Liver (tissue), 3 donors: Measurements from ENCODE around the gene GLYAT.
"Not testable (repeated sequence)": the region's sequence is repeated elsewhere in the genome, so short reads cannot be mapped to it uniquely, and the experiment has no call there.

ENCODE experiments used
- ATF3 ChIP-seq: IDR thresholded peaks from 2 replicates; pipeline ENCODE4 v1.6.1; 2016; ENCODE audit warnings: antibody characterized with exemption
- CTCF ChIP-seq: fragments of 150-350 bp; IDR thresholded peaks from 2 replicates; pipeline ENCODE4 v1.5.1; 2017; ENCODE audit warnings: improper control_type of control experiment, low read depth, low read length; ENCODE audit not compliant: missing input control
- FOXA1 ChIP-seq: IDR thresholded peaks from 2 replicates; pipeline ENCODE4 v1.6.1; 2016; ENCODE audit warnings: antibody characterized with exemption
- HNF4G ChIP-seq: IDR thresholded peaks from 2 replicates; pipeline ENCODE4 v1.6.1; 2016; ENCODE audit warnings: antibody characterized with exemption
- JUND ChIP-seq, 2 donors: IDR thresholded peaks; 2 replicates each; pipeline ENCODE4 v1.6.1; 2016; ENCODE audit warnings: antibody characterized with exemption in 2 of 2
- MAX ChIP-seq: IDR thresholded peaks from 2 replicates; pipeline ENCODE4 v1.6.1; 2016; ENCODE audit warnings: antibody characterized with exemption
- RAD21 ChIP-seq, 2 donors: IDR thresholded peaks; 2 replicates each; pipeline ENCODE4 v1.6.1; 2016; ENCODE audit warnings: antibody characterized with exemption in 2 of 2, mild to moderate bottlenecking in 2 of 2
- REST ChIP-seq: IDR thresholded peaks from 2 replicates; pipeline ENCODE4 v1.6.1; 2016; ENCODE audit warnings: antibody characterized with exemption, mild to moderate bottlenecking
- RXRA ChIP-seq, 2 donors: IDR thresholded peaks; 2 replicates each; pipeline ENCODE4 v1.6.1; 2017 to 2018; ENCODE audit warnings: antibody characterized with exemption in 2 of 2, mild to moderate bottlenecking in 1 of 2
- SP1 ChIP-seq: IDR thresholded peaks from 2 replicates; pipeline ENCODE4 v1.6.1; 2018; ENCODE audit warnings: antibody characterized with exemption, mild to moderate bottlenecking
- TAF1 ChIP-seq: conservative IDR thresholded peaks from 2 replicates; pipeline ENCODE4 v1.6.1; 2016; ENCODE audit warnings: antibody characterized with exemption, mild to moderate bottlenecking
- YY1 ChIP-seq: IDR thresholded peaks from 2 replicates; pipeline ENCODE4 v1.6.1; 2016; ENCODE audit warnings: antibody characterized with exemption, mild to moderate bottlenecking
- donor health status: healthy.
- donor health status: healthy.

GRCh38 chr11:58682660-58683059 is 49.1 kb downstream of the GLYAT start:
- not testable (repeated sequence) for TF ChIP-seq CTCF; ATF3; RAD21 (IDR thresholded peaks at IDR 0.05); MAX; REST; FOXA1; TAF1; HNF4G; JUND (IDR thresholded peaks at IDR 0.05); YY1; RXRA (IDR thresholded peaks at IDR 0.05); SP1
